Stimulated activated CD8-positive, alpha-beta memory T cell treated with anti-CD3 and anti-CD28 coated beads, Interleukin-12 subunit alpha, Interleukin-12 subunit beta, amount 100 ng/mL, for 1 hour (primary cell): ENCODE results near the gene LSM12.
"Not testable (repeated sequence)": the region's sequence is repeated elsewhere in the genome, so short reads cannot be mapped to it uniquely, and the experiment has no call there.

ENCODE experiments used
- DNase-seq: peaks from one replicate; pipeline ENCODE4 v3.0.0-alpha.2; 2020; ENCODE audit warnings: low read depth

LSM12 gene

DNA sequence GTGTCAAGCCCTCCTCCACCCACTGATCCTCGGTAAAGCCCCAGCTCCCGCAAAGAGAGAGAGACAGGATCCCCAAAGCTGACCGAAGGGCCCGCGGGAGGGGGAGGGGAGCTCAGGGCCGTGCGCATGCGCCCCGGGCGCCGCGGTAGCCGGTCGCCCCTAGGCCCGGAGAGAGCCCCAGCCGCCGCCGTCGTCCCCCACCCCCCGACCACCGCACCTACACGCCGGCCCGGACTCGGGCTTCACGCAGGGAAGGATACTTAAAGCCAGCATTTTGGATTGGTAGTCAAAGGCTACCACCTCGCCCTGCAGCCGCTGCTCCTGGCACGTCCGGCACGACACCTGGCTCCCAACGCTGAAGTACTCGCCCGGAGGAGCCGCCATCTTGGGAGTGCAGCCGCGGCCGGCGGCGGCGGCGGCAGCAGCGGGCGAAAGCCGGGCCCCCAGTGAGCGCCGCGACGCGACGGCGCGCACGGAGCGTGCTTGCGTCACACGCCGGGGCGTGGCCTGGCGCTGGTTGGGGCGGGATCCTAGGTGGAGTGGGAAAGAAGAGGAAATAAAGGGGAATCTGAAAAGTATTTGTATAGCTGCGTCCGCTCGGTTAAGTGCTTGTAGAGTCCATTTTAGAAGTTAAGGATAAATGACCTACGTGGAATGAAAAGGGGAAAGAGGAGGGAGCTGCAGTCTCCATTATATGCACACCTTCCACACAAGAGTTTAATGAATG is at the start of gene LSM12:
Gene LSM12, minus strand, starts transcription at position 468 of the 727 bp plus-strand sequence. Its CDS starts 84 bp downstream, at position 384.
- DNase-seq = peak; percentile 74

DNA sequence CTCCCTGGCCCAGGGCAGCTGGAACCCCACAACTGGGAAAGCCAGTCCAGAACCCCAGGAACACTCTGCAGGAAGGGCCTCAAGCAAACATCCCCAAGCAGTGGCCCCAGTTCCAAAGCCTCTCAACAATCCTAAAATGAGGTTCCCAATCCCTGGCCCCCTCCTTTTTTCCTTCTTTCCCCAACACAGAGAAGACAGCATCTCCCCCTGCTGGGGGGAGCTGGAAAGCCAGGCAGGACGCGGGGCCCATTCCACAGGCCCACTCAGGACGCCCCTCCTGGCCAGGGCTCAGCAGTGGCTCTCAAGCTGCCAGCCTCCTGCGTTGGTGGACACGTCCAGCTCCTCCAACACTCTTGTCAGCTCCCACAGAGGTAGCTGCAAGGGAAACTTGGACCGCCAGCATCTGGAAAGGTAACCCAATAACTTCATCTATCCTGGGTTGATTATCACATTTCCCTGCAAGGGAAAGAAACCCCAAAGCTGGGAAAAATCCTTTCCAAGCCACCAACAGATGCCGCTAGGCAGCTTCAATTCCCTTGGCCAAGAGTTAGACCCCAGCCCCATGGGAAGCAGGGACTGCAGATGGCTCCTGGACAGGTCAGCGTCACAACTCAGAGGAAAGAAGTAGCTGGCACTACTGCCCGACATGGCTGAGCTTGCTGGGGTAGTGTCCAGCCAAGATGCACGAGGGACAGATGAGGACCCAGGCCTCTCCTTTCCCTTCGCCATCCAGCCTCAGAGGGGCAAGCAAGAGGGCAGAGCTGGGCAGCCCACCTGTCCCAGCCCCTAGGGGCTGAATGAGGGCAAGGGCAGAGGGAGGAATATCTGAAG is 49.3 kb upstream of the LSM12 start:
- DNase-seq = no peak

DNA sequence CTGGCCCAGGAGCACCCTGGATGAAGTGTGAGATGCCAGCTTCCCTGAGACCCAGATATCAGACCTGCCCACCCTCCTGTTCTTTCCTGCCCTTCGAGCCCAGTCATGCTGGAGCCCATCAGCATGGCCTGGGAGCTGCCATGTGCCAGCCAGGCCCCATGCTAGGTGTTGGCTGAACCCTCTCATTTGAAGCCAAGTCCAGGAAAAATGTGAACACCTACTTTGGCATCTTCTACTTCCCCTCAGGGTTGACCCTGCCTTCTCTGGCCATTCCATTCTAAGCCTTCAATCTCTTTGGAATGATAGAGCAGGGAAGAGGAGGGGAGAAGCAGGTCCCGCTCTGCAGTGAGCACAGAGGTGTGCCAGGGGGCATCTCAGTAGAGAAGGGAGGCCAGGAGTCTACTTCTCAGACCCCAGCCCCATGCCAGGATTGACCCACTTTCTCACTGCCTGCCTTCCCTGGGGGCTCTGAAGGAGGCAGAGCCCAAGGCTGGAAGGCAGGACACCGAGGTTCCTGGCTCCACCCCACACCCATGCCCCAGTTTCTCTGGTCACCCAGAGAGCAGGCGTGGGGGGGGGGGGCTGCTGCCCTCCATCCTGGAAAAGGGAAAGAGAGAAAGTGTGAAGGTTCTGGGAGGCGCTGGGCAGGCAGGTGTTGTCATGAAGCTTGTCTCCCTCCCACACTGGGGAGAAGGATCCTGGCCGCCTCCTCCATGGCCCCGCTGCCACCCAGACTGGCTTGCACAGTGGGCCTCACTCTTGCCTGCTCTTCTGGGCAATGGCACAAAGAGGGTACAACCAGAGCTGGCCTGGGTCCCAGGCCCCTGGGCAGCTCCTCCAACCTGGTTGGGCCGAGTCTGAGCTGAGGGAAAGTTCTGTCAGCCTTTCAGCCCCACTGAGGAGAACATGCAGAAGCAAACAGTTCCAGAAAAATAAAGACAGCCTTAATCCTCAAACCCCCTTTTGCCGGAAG is 47.7 kb upstream of the LSM12 start:
- DNase-seq = no peak

DNA sequence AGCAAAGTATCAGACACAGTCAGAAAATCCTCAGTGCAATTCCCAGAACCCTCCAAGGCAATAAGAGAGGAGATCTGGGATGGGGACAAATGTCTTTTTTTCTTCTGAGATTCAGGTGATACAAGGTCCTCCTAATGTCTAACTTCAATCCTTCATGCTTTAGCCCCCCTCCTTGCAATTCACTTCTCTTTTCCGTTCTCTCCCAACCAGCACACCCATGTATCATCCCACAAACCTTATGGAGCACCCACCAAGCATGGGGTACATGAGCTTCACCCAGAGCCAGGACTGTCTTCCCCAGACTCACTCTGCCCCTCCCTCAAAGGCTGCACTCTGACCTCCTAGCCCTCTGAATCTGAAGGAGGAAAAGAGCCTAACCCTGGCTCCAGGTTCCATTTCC is 46.9 kb upstream of the LSM12 start:
- DNase-seq = no peak

DNA sequence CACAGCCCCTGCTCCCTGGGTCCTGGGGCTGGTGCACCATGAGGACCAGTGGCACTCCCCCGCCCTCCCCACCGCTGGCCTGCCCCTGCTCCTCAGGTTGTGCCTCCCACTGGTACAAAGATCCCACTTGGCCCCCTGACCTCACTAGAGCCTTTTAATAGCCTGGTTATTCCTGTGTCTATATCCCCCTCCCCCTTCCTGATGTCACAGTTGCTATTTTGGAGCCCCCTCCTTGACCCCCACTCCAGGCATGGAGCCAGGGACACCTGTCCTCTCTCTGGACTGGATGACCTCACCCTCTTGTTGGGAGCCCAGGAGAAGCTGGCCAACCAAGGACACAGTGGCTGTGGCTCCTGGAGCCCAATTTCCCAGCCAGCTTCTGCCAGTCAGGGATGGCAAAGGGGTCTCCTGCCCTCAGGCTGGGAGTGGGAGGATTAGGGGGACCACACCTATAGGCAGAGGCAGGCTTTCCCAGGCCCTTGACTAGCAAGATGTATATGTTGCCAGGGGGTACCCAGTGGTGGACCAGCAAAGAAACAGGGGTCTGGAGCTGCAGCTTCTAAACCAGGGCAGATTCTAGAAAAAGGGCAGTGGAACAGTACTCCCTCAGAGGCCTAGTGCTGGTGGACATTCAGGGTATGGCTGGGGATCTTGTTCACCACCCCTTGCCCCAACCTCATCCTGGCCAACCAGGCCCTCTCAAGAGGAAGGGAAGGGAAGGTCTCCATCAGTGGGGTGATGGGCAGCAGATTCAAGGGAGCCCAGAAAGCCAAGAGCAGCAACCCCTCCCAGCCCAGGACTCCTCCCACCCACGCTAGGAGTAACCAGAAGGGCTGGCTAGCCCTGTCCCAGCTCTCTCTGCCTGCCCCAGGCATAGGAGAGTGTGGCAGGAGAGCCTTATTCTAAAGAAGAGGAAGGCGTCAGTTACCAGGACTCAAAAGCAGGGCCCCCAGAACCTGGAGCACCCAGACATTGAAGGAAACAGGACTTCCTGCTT is 46.1 kb upstream of the LSM12 start:
- DNase-seq = no peak

DNA sequence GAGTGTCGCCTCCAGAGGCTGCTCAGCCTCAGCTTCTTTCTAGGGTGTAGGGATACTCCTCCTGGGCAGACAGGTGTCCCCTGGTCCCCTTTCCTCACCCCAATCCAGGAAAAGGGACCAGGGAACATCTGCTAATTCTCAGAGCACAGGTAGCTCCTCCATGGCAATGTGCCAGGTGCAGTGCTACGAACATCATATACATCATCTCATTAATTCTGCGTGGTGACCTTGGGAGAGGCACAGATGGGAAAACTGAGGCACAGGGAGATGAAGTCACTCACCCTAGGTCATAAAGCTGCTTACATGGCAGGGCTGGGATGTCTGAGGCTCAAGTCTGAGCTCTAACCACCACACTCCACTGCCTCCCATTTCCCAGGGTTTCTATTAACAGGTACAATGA is 45.3 kb upstream of the LSM12 start:
- no peak for DNase-seq

DNA sequence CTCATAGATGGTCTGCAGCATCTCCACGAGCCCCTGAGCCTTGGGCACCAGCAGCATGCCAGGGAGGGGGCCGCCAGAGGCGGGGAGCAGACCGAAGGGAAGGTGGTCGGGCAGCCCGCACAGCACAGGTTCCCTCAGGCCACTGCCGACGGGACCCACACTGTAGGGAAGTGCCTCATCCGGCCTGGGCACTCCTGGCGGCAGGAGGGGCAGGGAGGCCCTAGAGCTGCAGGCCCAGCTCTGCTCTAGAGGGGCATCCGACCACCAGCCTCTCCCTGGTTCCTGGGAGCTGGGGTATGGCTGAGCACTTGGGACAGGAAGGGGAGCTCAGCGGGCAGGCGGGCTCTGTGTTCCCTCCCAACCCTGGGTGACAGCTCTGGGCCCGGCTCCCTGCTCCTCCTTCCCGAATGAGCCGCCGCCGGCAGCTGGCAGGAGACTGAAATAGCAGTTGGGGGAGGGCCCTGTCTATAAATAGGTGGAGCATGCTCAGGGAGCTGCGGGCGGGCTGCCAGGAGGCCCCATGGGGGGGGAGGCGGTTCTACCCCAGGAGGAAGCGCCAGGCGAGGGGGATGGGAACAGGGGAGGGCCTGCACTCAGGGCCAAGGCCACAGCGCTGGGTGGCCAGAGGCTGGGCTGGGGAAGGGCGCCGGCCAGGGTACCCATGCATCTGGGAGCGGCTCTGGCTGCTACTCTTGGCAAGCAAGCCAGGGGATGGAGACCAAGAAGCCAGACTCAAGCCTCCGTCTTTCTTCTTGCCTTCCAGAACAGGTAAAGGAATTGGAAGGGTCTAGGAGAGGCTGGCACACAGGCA is 44.6 kb upstream of the LSM12 start:
- peak; percentile 15 for DNase-seq

DNA sequence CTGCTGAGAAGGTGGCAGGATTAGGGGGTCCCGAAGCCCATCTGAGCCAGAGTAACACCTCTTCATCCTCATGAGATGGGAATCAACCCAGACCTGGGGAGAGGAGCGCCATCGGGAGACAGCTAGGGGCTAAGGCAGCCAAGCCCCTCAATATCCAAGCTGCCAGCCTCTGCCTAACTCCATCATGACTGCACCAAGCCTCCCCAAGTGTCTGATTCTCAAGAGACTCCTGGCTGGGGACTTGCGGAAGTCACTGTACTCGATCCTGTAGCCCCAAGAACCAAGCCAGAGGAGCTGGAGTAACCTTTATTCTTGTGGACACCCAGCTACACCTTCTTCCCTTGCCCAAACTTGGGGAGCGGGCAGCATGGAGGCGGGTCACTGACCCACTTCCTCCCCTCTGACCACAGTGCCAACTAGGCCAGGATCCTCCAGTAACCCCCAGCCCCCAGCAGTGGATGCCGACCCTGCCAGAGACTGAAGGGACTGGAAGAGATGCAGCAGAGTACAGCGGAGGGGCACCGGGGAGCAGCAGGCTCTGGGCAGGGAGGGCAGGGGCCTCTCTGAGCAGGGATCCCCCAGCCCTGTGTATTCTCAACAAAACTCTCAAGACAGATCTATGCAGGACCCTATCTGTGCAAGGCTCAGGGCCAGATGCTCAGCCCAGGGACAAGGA is 43.7 kb upstream of the LSM12 start:
- no peak for DNase-seq

DNA sequence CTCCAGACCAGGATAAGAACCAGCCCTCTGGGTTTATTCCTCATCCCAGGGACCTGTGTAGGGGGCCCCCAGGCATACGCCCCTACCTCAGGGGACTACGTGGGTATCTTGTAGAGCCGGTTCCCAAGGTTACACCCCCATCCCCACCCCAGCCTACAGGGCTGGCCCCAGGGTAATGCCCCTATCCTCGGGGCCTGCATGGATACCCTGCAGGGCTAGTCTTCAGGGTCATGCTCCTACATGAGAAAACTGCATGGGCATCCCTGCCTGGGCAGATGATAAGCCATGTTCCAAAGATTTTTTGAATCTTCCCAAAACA is 42.8 kb upstream of the LSM12 start:
- no peak for DNase-seq

DNA sequence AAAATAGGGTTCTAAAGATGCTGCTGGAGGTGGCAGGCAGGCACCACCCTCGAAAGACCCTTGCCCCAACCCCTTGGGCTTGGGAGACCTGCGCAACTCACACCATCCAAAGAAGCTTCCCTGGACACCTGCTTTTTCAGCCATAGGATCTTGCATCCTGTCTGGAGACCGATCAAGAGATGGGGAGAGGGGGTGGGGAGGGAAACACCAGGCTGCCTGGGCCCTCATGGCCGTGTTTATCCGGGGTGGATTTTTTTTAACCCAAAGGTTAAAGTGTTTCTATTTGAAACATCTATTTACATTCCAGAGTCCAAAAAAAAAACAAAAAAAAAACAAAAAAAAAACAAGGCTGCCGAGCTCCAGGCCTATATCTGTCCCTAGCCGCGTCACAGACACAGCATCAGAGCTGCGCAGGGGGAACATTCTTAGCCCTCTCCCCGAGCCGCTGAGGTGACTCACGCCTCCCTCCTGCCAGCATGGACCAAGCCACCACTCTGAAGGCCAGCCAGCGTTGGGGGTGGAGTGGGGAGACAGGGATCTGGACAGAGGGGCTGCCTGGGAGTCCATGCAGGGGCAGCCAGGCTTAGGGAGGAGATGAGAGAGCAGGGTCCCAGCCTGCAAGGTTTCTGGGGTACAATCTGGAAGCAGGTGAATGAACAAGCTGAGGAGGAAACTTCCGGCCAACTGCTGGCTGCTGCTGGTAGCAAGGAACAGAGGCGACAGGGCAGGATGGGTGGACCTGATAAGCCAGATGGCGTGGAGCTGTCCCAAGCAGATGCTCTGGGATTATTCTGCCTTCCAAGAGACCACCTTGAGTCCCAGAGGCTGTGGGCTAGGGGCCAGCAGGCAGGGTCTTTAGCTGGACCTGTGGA is 42.2 kb upstream of the LSM12 start:
- no peak for DNase-seq

DNA sequence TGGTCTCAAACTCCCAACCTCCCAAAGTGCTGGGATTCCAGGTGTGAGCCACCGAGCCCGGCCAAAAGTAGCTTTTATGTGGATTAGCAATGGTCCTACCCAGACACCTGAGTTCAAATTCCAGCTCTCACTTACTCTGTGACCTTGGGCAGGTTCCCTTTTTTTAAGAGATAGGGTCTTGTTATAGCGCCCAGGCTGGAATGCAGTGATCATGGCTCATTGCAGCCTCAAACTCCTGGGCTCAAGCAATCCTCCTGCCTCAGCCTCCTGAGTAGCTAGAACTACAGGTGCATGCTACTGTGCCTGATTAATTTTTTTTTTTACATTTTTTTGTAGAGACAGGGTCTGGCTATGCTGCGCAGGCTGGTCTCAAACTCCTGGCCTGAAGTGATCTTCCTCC is 40.3 kb upstream of the LSM12 start:
- no peak for DNase-seq

DNA sequence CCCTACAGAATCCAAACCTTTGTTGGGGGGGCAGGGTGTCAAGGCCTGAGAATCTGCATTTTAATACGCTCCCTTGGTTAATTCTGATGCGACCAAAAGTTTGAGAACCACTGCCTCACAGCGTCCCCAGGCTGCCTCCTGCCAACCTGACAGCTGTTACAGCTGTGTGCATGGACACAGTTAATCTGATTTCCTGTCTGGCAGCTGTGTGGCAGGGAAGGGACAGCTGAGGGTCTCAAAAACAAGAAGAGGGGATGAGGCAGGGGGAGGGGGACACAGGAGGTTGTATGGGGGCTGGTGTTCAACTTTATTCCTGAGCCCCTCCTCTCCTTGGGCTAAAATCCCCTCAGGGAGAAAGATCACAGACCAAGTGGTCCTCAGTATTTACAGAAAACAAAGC is 39.5 kb upstream of the LSM12 start:
- DNase-seq = no peak

DNA sequence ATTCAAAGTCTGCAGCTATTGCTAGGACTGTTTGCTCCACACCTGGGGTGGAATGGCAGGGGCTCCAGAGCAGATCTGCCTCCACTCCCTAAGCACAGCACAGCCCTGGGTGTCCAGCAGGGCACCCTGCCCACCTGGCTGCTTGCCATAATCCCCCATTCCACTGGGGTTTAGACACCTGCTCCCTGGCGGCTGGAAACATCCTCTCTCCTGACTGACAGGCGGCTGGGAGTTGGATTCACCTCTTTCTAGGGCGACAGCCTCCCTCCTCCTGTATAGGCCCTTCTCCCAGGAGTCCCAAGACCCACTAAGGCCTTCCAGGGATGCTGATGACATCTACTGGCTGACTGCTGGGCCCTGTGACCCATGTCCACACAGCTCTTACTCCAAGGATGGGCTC is 39.0 kb upstream of the LSM12 start:
- DNase-seq = no peak

DNA sequence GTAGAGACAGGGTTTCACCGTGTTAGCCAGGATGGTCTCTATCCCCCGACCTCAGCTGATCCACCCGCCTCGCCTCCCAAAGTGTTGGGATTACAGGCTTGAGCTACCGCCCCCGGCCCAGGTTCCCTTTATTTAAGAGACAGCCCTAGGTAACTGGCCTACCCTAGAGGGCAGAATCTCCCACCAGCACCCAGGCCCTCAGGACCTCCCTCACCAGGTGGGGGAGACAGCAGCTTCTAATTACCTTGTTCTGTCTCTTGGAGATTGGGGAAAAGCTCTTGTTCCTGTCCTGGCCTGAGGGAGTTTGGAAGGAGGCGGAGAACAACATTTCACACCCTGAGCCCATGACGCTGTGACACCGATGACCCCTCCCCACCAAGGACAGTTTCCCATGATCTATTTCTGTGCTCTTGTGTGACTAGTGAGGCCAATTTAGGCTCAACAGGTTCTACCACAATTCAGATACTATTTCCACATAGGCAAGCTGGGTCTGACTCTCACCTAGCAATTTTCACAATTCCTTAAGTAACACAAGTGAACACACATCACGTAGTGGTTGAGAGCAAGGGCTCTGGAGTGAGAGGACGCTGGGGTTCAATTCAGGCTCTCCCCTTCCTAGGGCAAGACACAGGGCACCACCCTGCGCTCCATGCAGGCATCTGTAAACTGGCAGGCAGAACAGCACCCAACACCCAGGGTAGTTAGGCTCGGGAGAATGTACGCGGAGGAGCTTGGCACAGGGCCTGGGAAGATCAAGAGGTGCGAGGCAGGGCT is 36.6 kb upstream of the LSM12 start:
- DNase-seq = no peak

DNA sequence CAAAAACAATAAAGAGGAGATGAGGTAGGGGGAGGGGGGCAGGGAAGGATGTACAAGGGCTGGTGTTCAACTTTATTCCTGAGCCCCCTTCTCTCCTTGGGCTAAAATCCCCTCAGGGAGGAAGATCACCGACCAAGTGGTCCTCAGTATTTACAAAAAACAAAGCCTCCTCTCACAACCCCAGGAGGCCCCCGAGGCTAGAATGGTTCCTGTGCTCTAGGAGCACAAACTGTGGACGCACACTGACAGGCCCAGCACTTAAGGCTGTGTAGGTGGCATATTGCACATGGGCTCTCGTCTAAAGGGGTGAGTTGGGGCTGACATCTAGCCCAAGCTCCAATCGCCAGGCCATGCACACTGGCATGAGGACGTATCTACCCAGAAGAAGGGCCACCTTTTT is 35.4 kb upstream of the LSM12 start:
- not testable (repeated sequence) for DNase-seq

DNA sequence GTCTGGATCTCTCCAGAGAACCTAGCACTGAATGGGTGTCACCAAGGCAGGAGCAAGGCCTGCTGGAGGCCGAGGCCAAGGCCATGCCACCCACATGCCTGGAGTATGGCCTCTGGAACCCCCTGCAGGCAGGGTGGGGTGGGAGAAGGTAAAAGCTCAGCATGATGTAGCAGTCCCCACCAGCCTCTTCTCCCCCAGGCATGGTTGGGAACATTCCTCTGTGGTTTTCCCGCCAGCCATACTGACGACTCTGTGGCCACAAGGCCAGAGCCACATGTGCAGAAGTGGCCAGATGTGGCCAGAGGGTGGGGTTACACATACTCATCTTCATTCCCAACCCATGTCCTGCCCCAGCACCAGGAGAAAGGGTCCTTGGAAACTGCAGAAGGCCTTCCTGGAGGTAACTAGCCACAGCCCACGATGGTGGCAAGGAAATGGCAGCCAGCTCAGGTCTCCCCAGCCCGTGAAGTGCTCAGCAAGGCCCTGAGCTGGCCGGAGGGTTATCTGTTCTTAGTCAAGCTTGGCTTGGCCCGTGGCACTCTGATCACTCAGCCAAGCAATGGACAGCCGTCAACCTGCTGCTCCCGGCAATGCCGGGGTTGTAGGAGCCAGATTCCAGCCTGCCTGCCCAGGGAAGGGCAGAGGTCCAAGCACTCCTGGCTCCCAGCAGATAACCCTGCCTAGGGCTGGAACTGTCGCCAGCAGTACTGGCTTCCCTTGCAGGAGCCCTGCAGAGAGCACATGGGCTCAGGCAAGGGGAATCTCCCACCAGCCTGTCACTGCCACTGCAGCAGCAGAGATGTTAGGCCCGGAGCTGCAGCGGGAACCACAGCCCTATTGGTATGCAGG is 30.9 kb upstream of the LSM12 start:
- no peak for DNase-seq
